Vagina (tissue), 2 donors: ENCODE data around the gene AQP5. TPM values are rescaled to one million over a fixed set of nuclear protein-coding genes. Genes with fewer than 3 reads are reported as not detected.

ENCODE experiments used
- DNase-seq, 2 donors: peaks; one replicate each; pipeline ENCODE4 v3.0.0-alpha.2; 2017; ENCODE audit errors: extremely low spot score in 2 of 2
- H3K27ac ChIP-seq: fragments of 200-600 bp; sonication (generic); one replicate; pipeline ENCODE4 v1.5.1; 2019
- H3K27me3 ChIP-seq: fragments of 200-600 bp; sonication (generic); one replicate; pipeline ENCODE4 v1.5.1; 2019
- H3K36me3 ChIP-seq, 2 donors: fragments of 200-600 bp; sonication (generic); one replicate each; pipeline ENCODE4 v1.5.1; 2017 to 2019
- H3K4me1 ChIP-seq: fragments of 200-600 bp; sonication (generic); one replicate; pipeline ENCODE4 v1.5.1; 2019
- H3K4me3 ChIP-seq, 2 donors: fragments of 200-600 bp; sonication (generic); 1 replicate in 1 of 2; 2 replicates in 1 of 2; pipeline ENCODE4 v1.5.1; 2016 to 2019
- H3K9me3 ChIP-seq: fragments of 200-600 bp; sonication (generic); one replicate; pipeline ENCODE4 v1.5.1; 2019
- POLR2A ChIP-seq, 2 donors: fragments of 450-650 bp; IDR thresholded peaks; one replicate each; pipeline ENCODE4 v1.6.1; 2017; ENCODE audit warnings: antibody characterized with exemption in 2 of 2, mild to moderate bottlenecking in 2 of 2, moderate library complexity in 2 of 2
- POLR2AphosphoS5 ChIP-seq, 2 donors: sonication (generic); formaldehyde crosslinking; IDR thresholded peaks; one replicate each; pipeline ENCODE4 v1.9.0; 2017; ENCODE audit warnings: antibody characterized with exemption in 2 of 2, mild to moderate bottlenecking in 2 of 2, low read depth in 1 of 2; ENCODE audit not compliant: insufficient read depth in 1 of 2
- intact Hi-C: fragments of 100-400 bp; cut with DNase I; formaldehyde crosslinking; loops from one replicate; pipeline ENCODE4 v1.15.1; 2023
- total RNA-seq: library from RNA; depleted of rRNA; stranded (reverse); fragments of >200 nt; gene quantifications from one replicate; pipeline ENCODE4 v1.2.3, GENCODE V29; 2016
- TF ChIP-seq, protein P1 (sequence below), 3 experiments: fragments of 450-650 bp in 2 of 3; fragments of 200-600 bp in 1 of 3; sonication (generic) in 1 of 3; IDR thresholded peaks; one replicate each; pipeline ENCODE4 v1.5.1; 2017 to 2019; ENCODE audit warnings: antibody characterized with exemption in 3 of 3, mild to moderate bottlenecking in 2 of 3, moderate library complexity in 2 of 3

Gene AQP5
- total RNA-seq, 1 donor from 2014 or later, result not detected

- Histone ChIP-seq H3K9me3 (no peaks in the 10 kb centered on the region), H3K4me3 (no peak overlapping the region), H3K4me1 (peaks cover 26% of the 10 kb centered on the region), H3K27ac (no peak overlapping the region), H3K27me3 (no peaks in the 10 kb centered on the region), H3K36me3 (no peaks in the 10 kb centered on the region)
- TF ChIP-seq POLR2A (IDR thresholded peaks at IDR 0.05) (no peak), POLR2AphosphoS5 (IDR thresholded peaks at IDR 0.05; ENCODE audit: insufficient read depth in 1 of 2, low read depth in 1 of 2) (no peak)
- TF ChIP-seq, protein P1, sequence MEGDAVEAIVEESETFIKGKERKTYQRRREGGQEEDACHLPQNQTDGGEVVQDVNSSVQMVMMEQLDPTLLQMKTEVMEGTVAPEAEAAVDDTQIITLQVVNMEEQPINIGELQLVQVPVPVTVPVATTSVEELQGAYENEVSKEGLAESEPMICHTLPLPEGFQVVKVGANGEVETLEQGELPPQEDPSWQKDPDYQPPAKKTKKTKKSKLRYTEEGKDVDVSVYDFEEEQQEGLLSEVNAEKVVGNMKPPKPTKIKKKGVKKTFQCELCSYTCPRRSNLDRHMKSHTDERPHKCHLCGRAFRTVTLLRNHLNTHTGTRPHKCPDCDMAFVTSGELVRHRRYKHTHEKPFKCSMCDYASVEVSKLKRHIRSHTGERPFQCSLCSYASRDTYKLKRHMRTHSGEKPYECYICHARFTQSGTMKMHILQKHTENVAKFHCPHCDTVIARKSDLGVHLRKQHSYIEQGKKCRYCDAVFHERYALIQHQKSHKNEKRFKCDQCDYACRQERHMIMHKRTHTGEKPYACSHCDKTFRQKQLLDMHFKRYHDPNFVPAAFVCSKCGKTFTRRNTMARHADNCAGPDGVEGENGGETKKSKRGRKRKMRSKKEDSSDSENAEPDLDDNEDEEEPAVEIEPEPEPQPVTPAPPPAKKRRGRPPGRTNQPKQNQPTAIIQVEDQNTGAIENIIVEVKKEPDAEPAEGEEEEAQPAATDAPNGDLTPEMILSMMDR (IDR thresholded peaks at IDR 0.05), result no peak
- intact Hi-C loops, result no loop called here
- no peak for DNase-seq
Measured at GRCh38 chr12:49962861-49963765, 1.4 kb downstream of the AQP5 start.

DNA sequence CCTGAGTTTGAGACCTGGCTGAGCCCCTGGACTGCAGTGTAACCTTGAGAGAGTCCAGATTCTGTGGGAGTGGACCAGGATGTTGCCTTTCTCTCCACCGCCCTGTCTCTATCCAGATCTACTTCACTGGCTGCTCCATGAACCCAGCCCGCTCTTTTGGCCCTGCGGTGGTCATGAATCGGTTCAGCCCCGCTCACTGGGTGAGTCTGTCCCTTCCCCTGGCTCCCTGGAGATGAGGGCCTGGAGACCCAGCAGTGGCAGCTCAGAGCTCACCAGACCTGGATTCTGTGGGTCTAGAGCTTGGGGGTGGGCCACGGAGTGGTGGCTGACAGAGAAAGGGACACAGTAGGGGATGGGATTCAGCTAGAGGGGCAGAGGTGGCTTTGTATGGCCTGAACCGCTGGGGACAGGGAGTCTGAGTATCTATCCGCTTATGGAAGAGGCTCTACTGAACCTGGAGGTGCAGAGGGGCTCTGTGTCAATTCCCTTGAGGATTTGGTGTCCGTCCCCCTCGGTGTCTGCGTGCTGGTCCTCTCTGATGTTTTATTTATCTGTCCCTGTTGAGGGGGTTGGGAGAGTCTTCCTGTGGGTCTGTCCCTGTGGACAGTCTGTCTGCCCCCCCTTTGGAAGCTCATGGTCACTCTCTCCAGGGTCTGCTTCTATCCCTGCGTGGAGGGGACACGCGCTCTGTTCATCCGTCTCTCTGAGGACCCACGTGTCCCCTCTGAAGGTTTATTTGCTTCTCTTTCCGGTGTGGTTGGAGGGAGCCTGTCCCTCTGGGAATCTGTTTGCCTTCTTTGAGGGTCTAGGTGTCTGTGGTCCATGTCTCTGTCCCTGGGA, 2.5 kb downstream of the AQP5 start:
- H3K4me3 ChIP-seq, result no peak overlapping the region
- peaks cover 26% of the 10 kb centered on the region for H3K4me1 ChIP-seq
- H3K9me3 ChIP-seq, result no peaks in the 10 kb centered on the region
- intact Hi-C loops, result no loop called here
- H3K27ac ChIP-seq, result no peak overlapping the region
- no peaks in the 10 kb centered on the region for H3K27me3 ChIP-seq
- H3K36me3 ChIP-seq, result no peaks in the 10 kb centered on the region
- no peak for DNase-seq
- TF ChIP-seq POLR2AphosphoS5 (IDR thresholded peaks at IDR 0.05; ENCODE audit: insufficient read depth in 1 of 2, low read depth in 1 of 2), result no peak
- no peak for TF ChIP-seq POLR2A (IDR thresholded peaks at IDR 0.05)
- TF ChIP-seq, protein P1 (IDR thresholded peaks at IDR 0.05), result no peak

- H3K4me1 ChIP-seq, result peaks cover 26% of the 10 kb centered on the region
- intact Hi-C loops, result loop anchor here (5.0 kb wide), 1 partner anchor 107 kb away; no protein-coding TSS in a partner anchor
- no peak overlapping the region for H3K27ac ChIP-seq
- no peaks in the 10 kb centered on the region for H3K9me3 ChIP-seq
- DNase-seq, result no peak
- no peak overlapping the region for H3K4me3 ChIP-seq
- no peaks in the 10 kb centered on the region for H3K27me3 ChIP-seq
- H3K36me3 ChIP-seq, result no peaks in the 10 kb centered on the region
- TF ChIP-seq, protein P1 (IDR thresholded peaks at IDR 0.05), result no peak
- TF ChIP-seq POLR2AphosphoS5 (IDR thresholded peaks at IDR 0.05; ENCODE audit: insufficient read depth in 1 of 2, low read depth in 1 of 2), result no peak
- no peak for TF ChIP-seq POLR2A (IDR thresholded peaks at IDR 0.05)
Measured at GRCh38 chr12:49964849-49965624, 3.4 kb downstream of the AQP5 start.

DNA sequence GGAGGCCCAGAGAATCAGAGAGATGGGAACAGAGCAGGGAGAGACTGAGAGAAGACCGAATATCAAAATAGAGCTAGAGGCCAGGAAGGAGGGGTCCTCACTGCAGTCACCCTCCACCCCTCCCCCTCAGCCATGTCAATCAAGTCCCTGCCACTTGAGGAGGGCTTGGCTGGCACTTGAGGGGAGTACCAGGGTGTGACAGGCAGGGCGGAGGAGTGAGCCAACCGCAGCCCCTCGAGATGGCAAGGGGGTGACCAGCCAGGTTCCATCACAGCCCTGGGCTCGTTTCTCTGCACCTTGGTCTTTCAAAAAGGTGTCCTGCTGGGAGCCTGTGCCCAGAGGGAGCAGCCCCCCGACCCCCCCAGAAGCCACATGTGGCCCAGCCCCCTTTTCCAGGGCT, 4.2 kb downstream of the AQP5 start:
- H3K4me1 ChIP-seq, result peaks cover 23% of the 10 kb centered on the region

More for the DNA sequence above, 4.2 kb downstream of the AQP5 start:
- no peak for TF ChIP-seq POLR2A (IDR thresholded peaks at IDR 0.05)
- TF ChIP-seq, protein P1 (IDR thresholded peaks at IDR 0.05), result no peak
- TF ChIP-seq POLR2AphosphoS5 (IDR thresholded peaks at IDR 0.05; ENCODE audit: insufficient read depth in 1 of 2, low read depth in 1 of 2), result no peak
- Histone ChIP-seq H3K36me3 (no peaks in the 10 kb centered on the region), H3K27ac (no peak overlapping the region), H3K4me3 (no peak overlapping the region), H3K27me3 (no peaks in the 10 kb centered on the region), H3K9me3 (no peaks in the 10 kb centered on the region)
- intact Hi-C loops, result loop anchor here (5.0 kb wide), 1 partner anchor 106 kb away; no protein-coding TSS in a partner anchor
- no peak for DNase-seq
